GM12801 (cell line): ENCODE measurements around the gene TLCD3B.

ENCODE experiments used
- CTCF ChIP-seq: IDR thresholded peaks from one replicate; pipeline ENCODE4 v1.5.1; 2011; ENCODE audit warnings: control low read depth; ENCODE audit not compliant: insufficient read length; ENCODE audit errors: extremely low read depth

The TLCD3B gene

DNA sequence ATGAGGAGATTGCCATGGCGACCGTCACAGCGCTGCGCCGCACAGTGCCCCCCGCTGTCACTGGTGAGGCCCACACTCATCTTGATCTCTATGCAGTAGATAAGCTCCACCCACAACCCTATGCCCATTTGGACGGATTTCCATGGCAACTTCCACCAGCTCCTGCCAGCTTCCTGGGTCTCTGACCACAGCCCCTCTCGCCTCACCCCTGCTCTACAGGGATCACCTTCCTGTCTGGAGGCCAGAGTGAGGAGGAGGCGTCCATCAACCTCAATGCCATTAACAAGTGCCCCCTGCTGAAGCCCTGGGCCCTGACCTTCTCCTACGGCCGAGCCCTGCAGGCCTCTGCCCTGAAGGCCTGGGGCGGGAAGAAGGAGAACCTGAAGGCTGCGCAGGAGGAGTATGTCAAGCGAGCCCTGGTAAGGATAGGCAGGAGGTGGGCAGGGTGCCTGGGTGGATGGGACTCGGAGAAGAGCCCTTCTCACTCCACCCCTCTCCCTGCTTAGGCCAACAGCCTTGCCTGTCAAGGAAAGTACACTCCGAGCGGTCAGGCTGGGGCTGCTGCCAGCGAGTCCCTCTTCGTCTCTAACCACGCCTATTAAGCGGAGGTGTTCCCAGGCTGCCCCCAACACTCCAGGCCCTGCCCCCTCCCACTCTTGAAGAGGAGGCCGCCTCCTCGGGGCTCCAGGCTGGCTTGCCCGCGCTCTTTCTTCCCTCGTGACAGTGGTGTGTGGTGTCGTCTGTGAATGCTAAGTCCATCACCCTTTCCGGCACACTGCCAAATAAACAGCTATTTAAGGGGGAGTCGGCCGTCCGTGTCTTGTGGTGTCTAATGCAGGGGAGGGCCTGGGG lies 38.8 kb upstream of the TLCD3B start:
- no peak for TF ChIP-seq CTCF

DNA sequence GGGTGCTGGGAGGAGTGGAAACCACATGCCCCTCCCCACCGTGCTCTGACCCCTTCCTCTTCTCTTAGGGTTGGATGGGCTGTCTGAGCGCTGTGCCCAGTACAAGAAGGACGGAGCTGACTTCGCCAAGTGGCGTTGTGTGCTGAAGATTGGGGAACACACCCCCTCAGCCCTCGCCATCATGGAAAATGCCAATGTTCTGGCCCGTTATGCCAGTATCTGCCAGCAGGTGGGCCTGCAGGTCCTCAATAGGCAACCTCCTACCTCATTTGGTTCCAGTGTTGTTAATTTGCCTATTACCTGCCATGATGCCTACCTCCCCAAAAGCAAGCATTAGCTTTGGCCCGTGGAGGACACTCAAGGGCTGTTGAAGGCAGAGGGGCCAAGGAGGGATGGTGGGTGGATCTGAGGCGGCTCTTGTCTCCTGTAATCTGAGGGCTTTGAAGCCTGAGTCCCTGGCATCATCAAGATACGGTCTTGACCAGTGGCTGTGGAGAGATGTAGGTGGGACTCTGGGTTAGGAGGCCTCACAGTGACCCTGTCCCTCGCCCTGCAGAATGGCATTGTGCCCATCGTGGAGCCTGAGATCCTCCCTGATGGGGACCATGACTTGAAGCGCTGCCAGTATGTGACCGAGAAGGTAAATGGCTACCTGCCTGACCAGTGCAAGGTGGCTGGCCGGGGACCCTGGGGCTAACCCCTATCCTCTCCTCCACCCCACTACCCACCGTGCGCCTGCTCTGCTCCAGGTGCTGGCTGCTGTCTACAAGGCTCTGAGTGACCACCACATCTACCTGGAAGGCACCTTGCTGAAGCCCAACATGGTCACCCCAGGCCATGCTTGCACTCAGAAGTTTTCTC lies 37.9 kb upstream of the TLCD3B start:
- TF ChIP-seq CTCF = no peak

DNA sequence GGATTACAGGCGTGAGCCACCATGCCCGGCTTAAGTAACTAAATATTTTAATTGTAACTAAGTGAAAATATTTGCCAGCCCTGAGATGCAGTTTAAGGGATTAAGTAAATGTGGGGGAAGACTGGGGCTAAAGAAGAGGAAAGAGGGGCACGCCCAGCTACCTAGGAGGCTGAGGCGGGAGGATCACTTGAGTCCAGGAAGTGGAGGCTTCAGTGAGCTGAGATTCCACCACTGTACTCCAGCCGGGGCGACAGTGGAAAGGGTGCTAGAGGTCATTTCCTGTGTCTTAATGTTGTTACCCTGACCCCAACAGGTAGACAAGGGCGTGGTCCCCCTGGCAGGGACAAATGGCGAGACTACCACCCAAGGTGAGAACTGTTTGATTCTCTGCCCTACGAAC lies 37.3 kb upstream of the TLCD3B start:
- no peak for TF ChIP-seq CTCF

GRCh38 chr16:30067584-30067916 lies 36.5 kb upstream of the TLCD3B start:
- no peak for TF ChIP-seq CTCF

DNA sequence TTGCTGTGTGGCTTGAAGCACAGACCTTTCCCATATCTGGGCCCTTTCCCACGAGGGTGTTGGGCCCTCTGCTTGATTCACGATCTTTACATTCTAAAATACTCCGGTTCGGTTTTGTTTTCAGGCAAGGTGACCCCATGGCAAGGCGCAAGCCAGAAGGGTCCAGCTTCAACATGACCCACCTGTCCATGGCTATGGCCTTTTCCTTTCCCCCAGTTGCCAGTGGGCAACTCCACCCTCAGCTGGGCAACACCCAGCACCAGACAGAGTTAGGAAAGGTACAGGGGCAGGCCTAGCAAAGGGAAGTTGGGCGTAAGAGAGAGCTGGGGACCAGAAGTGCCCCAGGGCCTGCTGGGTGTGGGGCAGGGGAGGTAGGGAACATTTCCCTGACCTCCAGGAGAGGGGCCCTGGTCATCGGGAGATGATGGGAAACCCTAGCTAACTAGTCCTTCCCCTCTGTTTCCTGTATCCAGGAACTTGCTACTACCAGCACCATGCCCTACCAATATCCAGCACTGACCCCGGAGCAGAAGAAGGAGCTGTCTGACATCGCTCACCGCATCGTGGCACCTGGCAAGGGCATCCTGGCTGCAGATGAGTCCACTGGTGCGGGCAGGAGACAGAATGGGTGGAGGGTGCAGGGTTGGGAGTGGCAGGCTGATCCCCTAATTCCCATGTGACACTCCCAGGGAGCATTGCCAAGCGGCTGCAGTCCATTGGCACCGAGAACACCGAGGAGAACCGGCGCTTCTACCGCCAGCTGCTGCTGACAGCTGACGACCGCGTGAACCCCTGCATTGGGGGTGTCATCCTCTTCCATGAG lies 35.9 kb upstream of the TLCD3B start:
- no peak for TF ChIP-seq CTCF

DNA sequence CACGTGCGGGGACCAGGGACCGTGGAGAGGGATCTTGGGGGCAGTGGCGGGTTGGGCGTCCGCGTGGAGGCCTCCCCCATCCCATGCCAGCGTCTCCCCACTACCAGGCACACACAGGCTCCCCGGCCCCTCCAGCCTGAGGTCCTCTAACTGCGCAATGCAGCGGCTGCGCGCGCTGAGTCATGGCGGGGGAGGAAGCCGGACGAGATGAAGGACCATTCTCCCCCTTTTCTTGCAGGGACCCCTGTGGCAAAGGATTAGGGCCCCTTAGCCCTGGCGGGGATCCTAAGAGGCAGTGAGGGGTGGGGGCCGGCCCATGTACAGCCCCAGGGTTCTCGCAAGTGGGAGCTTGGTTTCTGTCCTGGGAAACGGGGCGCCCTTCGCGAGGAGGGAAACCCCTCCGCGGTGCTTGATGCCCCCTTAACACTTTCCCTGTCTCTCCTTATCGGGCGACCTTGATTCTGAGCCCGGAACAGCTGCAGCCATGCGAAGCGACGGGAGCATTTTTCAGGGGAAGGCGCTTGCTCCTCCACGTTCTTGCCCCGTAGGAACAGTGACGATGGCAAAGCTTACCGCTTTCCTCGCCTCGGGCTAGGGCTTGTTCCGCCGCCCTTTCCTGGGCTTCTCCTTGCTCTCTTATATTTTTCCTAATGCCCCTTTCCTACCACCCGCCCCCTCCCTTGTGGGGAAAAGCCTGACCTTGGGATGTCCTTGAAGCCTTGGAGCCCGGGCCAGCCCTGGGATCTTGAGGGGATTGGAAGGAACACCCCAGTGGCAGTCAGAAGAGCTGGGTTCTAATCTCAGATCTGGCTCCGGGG lies 35.1 kb upstream of the TLCD3B start:
- no peak for TF ChIP-seq CTCF
